H1 (cell line): ENCODE results near the gene CTH. TPM values are rescaled to one million over a fixed set of nuclear protein-coding genes. Genes with fewer than 3 reads are reported as not detected.

Experiments used
- CTCF ChIA-PET: fragments of 300-600 bp; sonication (Branson Sonifier 250); formaldehyde crosslinking; loops from one replicate; lab custom pipeline; 2021; ENCODE audit not compliant: partially characterized antibody; lab: Charles Lee
- POLR2A ChIA-PET: fragments of 300-600 bp; sonication (Branson Sonifier 250); formaldehyde crosslinking; loops from one replicate; lab custom pipeline; 2021; ENCODE audit warnings: inconsistent platforms; ENCODE audit not compliant: partially characterized antibody; lab: Charles Lee
- DNase-seq, 2 experiments: peaks; one replicate each; pipeline versions ENCODE4 v3.0.0 to v3.0.0-alpha.2; 2010 to 2022; ENCODE audit warnings: low spot score in 2 of 2, low read depth in 1 of 2, mixed read lengths in 1 of 2
- FAIRE-seq: peaks from 2 replicates; lab custom pipeline; 2011; peaks lifted over from hg19 to GRCh38; lab: Jason Lieb, UNC
- H2AFZ ChIP-seq: 2 replicates; pipeline ENCODE4 v1.8.1; 2012; ENCODE audit warnings: low read length, inconsistent platforms
- H2AK5ac ChIP-seq: 2 replicates; pipeline ENCODE4 v1.6.1; 2013; ENCODE audit warnings: low read depth, low read length
- H2BK120ac ChIP-seq: replicated peaks from 2 replicates; pipeline ENCODE3; 2013; ENCODE audit warnings: low read depth, low read length, inconsistent platforms
- H2BK12ac ChIP-seq: 2 replicates; pipeline ENCODE4 v1.6.1; 2013; ENCODE audit warnings: low read depth, low read length
- H2BK15ac ChIP-seq: 2 replicates; pipeline ENCODE4 v1.6.1; 2013; ENCODE audit warnings: low read length
- H2BK20ac ChIP-seq: 2 replicates; pipeline ENCODE4 v1.6.1; 2013; ENCODE audit warnings: low read length
- H2BK5ac ChIP-seq: 2 replicates; pipeline ENCODE4 v1.6.1; 2013; ENCODE audit warnings: low read depth, low read length
- H3K14ac ChIP-seq: 2 replicates; pipeline ENCODE4 v1.6.1; 2013; ENCODE audit warnings: inconsistent platforms; ENCODE audit not compliant: insufficient read length
- H3K18ac ChIP-seq: 2 replicates; pipeline ENCODE4 v1.6.1; 2013; ENCODE audit warnings: low read length; ENCODE audit errors: extremely low read depth
- H3K23ac ChIP-seq: 2 replicates; pipeline ENCODE4 v1.6.1; 2013; ENCODE audit warnings: inconsistent platforms; ENCODE audit not compliant: insufficient read length
- H3K23me2 ChIP-seq: 2 replicates; pipeline ENCODE4 v1.6.1; 2013; ENCODE audit warnings: low read depth, low read length
- H3K27ac ChIP-seq: 2 replicates; pipeline ENCODE4 v1.6.1; 2011; ENCODE audit warnings: low read depth, low read length, inconsistent platforms
- H3K27me3 ChIP-seq, 4 experiments: replicated peaks in 1 of 4; 1 replicate in 1 of 4; 2 replicates in 3 of 4; pipeline versions ENCODE4 v1.6.1 to v1.8.1; 2011 to 2013; ENCODE audit warnings: low read length in 3 of 4, mild to moderate bottlenecking in 3 of 4, inconsistent platforms in 2 of 4, mixed read lengths in 2 of 4, moderate library complexity in 1 of 4; ENCODE audit not compliant: control insufficient read depth in 3 of 4, insufficient read depth in 3 of 4; ENCODE audit errors: extremely low read depth in 1 of 4
- H3K36me3 ChIP-seq, 4 experiments: 2 replicates each; pipeline versions ENCODE4 v1.6.1 to v1.8.1; 2011 to 2013; ENCODE audit warnings: mild to moderate bottlenecking in 4 of 4, low read length in 3 of 4, moderate library complexity in 2 of 4, control low read depth in 1 of 4, inconsistent platforms in 1 of 4; ENCODE audit not compliant: insufficient read depth in 4 of 4, control insufficient read depth in 2 of 4
- H3K4ac ChIP-seq: replicated peaks from 2 replicates; pipeline ENCODE3; 2013; ENCODE audit warnings: low read length, low read depth, mixed read lengths, inconsistent platforms; ENCODE audit not compliant: insufficient read length
- H3K4me1 ChIP-seq, 4 experiments: replicated peaks in 1 of 4; 1 replicate in 1 of 4; 2 replicates in 3 of 4; pipeline versions ENCODE4 v1.6.1 to v1.8.1; 2011 to 2013; ENCODE audit warnings: low read length in 3 of 4, inconsistent platforms in 2 of 4, mixed read lengths in 1 of 4; ENCODE audit not compliant: insufficient read depth in 4 of 4, control insufficient read depth in 3 of 4
- H3K4me2 ChIP-seq, 2 experiments: 2 replicates each; pipeline versions ENCODE4 v1.6.1 to v1.8.1; 2011 to 2013; ENCODE audit warnings: low read depth in 2 of 2, low read length in 2 of 2, control low read depth in 1 of 2, inconsistent platforms in 1 of 2, mild to moderate bottlenecking in 1 of 2; ENCODE audit not compliant: insufficient read depth in 1 of 2
- H3K4me3 ChIP-seq, 4 experiments: fragments of 200-600, 300-600 bp in 1 of 4; sonication (generic), shearing (Covaris generic), sonication (Bioruptor Twin) in 1 of 4; 2 replicates each; pipeline versions ENCODE4 v1.5.1 to v1.8.1; 2011 to 2016; ENCODE audit warnings: low read length in 4 of 4, low read depth in 3 of 4, control low read depth in 2 of 4, inconsistent platforms in 2 of 4, mild to moderate bottlenecking in 2 of 4, mixed read lengths in 1 of 4, moderate library complexity in 1 of 4; ENCODE audit not compliant: insufficient read depth in 2 of 4; ENCODE audit errors: extremely low read depth in 1 of 4
- H3K56ac ChIP-seq: replicated peaks from 2 replicates; pipeline ENCODE3; 2013; ENCODE audit warnings: low read depth, mild to moderate bottlenecking, mixed read lengths, low read length, inconsistent platforms; ENCODE audit not compliant: insufficient read length
- H3K79me1 ChIP-seq: 2 replicates; pipeline ENCODE4 v1.6.1; 2013; ENCODE audit warnings: low read depth, low read length, control low read depth
- H3K79me2 ChIP-seq, 2 experiments: 2 replicates each; pipeline versions ENCODE4 v1.6.1 to v1.8.1; 2012 to 2013; ENCODE audit warnings: low read length in 2 of 2, mild to moderate bottlenecking in 2 of 2, inconsistent platforms in 1 of 2; ENCODE audit not compliant: insufficient read depth in 2 of 2, control insufficient read depth in 1 of 2
- H3K9ac ChIP-seq, 4 experiments: replicated peaks in 1 of 4; 1 replicate in 1 of 4; 2 replicates in 3 of 4; pipeline versions ENCODE4 v1.6.1 to v1.8.1; 2011 to 2013; ENCODE audit warnings: low read depth in 3 of 4, low read length in 3 of 4, control low read depth in 2 of 4, mild to moderate bottlenecking in 2 of 4, moderate library complexity in 2 of 4, inconsistent platforms in 1 of 4; ENCODE audit errors: extremely low read depth in 1 of 4
- H3K9me3 ChIP-seq, 2 experiments: 2 replicates each; pipeline versions ENCODE4 v1.6.1 to v1.8.1; 2012 to 2013; ENCODE audit warnings: mild to moderate bottlenecking in 2 of 2, moderate library complexity in 2 of 2, control low read depth in 1 of 2, inconsistent platforms in 1 of 2, low read depth in 1 of 2, low read length in 1 of 2, mixed read lengths in 1 of 2; ENCODE audit not compliant: insufficient read depth in 2 of 2
- H4K20me1 ChIP-seq, 2 experiments: replicated peaks in 1 of 2; 2 replicates each; pipeline versions ENCODE3 to v1.8.1; 2011 to 2013; ENCODE audit warnings: inconsistent platforms in 2 of 2, low read length in 2 of 2, mild to moderate bottlenecking in 1 of 2; ENCODE audit not compliant: insufficient read depth in 2 of 2, control insufficient read depth in 1 of 2
- H4K5ac ChIP-seq: 2 replicates; pipeline ENCODE4 v1.6.1; 2013; ENCODE audit warnings: low read length, low read depth, mixed read lengths, inconsistent platforms; ENCODE audit not compliant: insufficient read length
- H4K8ac ChIP-seq: 2 replicates; pipeline ENCODE4 v1.8.0; 2013; ENCODE audit warnings: mild to moderate bottlenecking, moderate library complexity, low read length, inconsistent platforms; ENCODE audit not compliant: insufficient read depth; ENCODE audit errors: extremely low read depth
- H4K91ac ChIP-seq: replicated peaks from 2 replicates; pipeline ENCODE3; 2013; ENCODE audit warnings: low read length, mixed read lengths, inconsistent platforms; ENCODE audit not compliant: insufficient read length
- ATF3 ChIP-seq: IDR thresholded peaks from 2 replicates; pipeline ENCODE4 v1.6.1; 2011; ENCODE audit warnings: low read depth, mild to moderate bottlenecking, low read length; ENCODE audit not compliant: insufficient read depth
- E2F6 ChIP-seq: IDR thresholded peaks from 2 replicates; pipeline ENCODE4 v1.6.1; 2012; ENCODE audit warnings: inconsistent platforms
- MAFK ChIP-seq: IDR thresholded peaks from 2 replicates; pipeline ENCODE4 v1.6.1; 2012; ENCODE audit warnings: low read depth, mild to moderate bottlenecking, improper control_type of control experiment, low read length
- NANOG ChIP-seq: IDR thresholded peaks from 2 replicates; pipeline ENCODE4 v1.6.1; 2011; ENCODE audit warnings: low read length, low read depth, mild to moderate bottlenecking, inconsistent platforms; ENCODE audit not compliant: insufficient read depth, poor library complexity, severe bottlenecking
- TBP ChIP-seq: IDR thresholded peaks from 2 replicates; pipeline ENCODE4 v1.6.1; 2011; ENCODE audit warnings: low read depth, low read length, improper control_type of control experiment
- WGBS, 2 experiments: shearing (Covaris generic) in 1 of 2; methylation state at CpG; one replicate each; pipeline versions ENCODE4 v1.1.6 to v1.1.7; 2013 to 2015; ENCODE audit warnings: low lambda C conversion rate in 2 of 2, mixed read lengths in 2 of 2, inconsistent platforms in 1 of 2, low coverage in 1 of 2, missing lambda C conversion rate in 1 of 2; ENCODE audit not compliant: insufficient replicate concordance in 2 of 2, insufficient coverage in 1 of 2, insufficient read length in 1 of 2; ENCODE audit errors: extremely low coverage in 1 of 2, missing lambda C conversion rate in 1 of 2; 5-methylcytosine and 5-hydroxymethylcytosine counted together
- polyA plus RNA-seq, 7 experiments: library from polyadenylated mRNA; depleted of rRNA in 3 of 7; stranded (reverse) in 5 of 7; unstranded in 2 of 7; fragments of >200 nt in 5 of 7; fragments of 200-250 nt in 2 of 7; gene quantifications; 1 replicate in 5 of 7; 2 replicates in 1 of 7; 4 replicates in 1 of 7; pipeline versions ENCODE4 v1.2.1 to v1.2.3, GENCODE V29; 2011 to 2013; ENCODE audit warnings: missing spikeins in 2 of 7, mixed read lengths in 2 of 7
- total RNA-seq: library from RNA; stranded (reverse); fragmentation: NEBNext Ultra II Directional; extraction: Animal tissue kit (Norgen Biotek cat#: 25700); gene quantifications from 2 replicates; pipeline ENCODE4 v1.2.1, GENCODE V29; 2021

CTH gene
- total and polyA plus RNA-seq, 2 of the 8 experiments (the other 6 are each of a cell fraction or from before 2014, with no cell fraction given) = 31.7 to 33.2 TPM

- H2AFZ ChIP-seq = no peak overlapping the region
- H3K4me2 ChIP-seq = no peak overlapping the region
- CTCF ChIA-PET = no interaction called here
- no peaks in the 10 kb centered on the region for H3K79me1 ChIP-seq
- 83 to 94% methylated on average over 1 to 4 of the region's 4 CpGs for WGBS, 2 experiments
- no peak overlapping the region for H2BK5ac ChIP-seq
- no peak overlapping the region for H3K18ac ChIP-seq
- H3K4me1 ChIP-seq = peaks cover 0 to 3% (median 0%) of the 10 kb centered on the region in 4 experiments; a peak in 1 of 7 replicates
- no peaks in the 10 kb centered on the region for H3K9me3 ChIP-seq
- no peak overlapping the region for H3K4me3 ChIP-seq
- H2BK20ac ChIP-seq = no peak overlapping the region
- no peak for DNase-seq
- H2BK12ac ChIP-seq = no peak overlapping the region
- no peaks in the 10 kb centered on the region for H3K79me2 ChIP-seq
- no peak overlapping the region for H4K5ac ChIP-seq
- no peak overlapping the region for H3K4ac ChIP-seq
- H3K56ac ChIP-seq = no peak overlapping the region
- POLR2A ChIA-PET = interaction anchor here (2.3 kb wide), 1 partner anchor 39 kb away, joined by 22 read pairs; the partner anchor contains the start of gene CTH
- H3K27ac ChIP-seq = no peak overlapping the region
- FAIRE-seq = no peak
- H3K36me3 ChIP-seq = no peaks in the 10 kb centered on the region
- no peak overlapping the region for H2BK120ac ChIP-seq
- H3K27me3 ChIP-seq = no peaks in the 10 kb centered on the region
- no peaks in the 10 kb centered on the region for H3K23me2 ChIP-seq
- no peak overlapping the region; the same call in 1 of the 2 replicates for H2BK15ac ChIP-seq
- no peak overlapping the region for H4K8ac ChIP-seq
- no peak overlapping the region for H3K9ac ChIP-seq
- H4K91ac ChIP-seq = no peak overlapping the region
- no peak overlapping the region for H3K14ac ChIP-seq
- no peak overlapping the region for H3K23ac ChIP-seq
- no peaks in the 10 kb centered on the region for H4K20me1 ChIP-seq
- no peak overlapping the region for H2AK5ac ChIP-seq
- TF ChIP-seq ATF3 = no peak
- no peak for TF ChIP-seq TBP
- no peak for TF ChIP-seq E2F6
- no peak for TF ChIP-seq MAFK
- no peak for TF ChIP-seq NANOG
Observed at GRCh38 chr1:70372426-70372825, 38.6 kb upstream of the CTH start.
